Mucosa of rectum (tissue), 2 donors: ENCODE measurements around the gene SNX8.
"Not testable (repeated sequence)": the region's sequence is repeated elsewhere in the genome, so short reads cannot be mapped to it uniquely, and the experiment has no call there.

ENCODE experiments used
- H3K27ac ChIP-seq, 2 donors: one replicate each; pipeline ENCODE4 v1.7.0; 2013; ENCODE audit warnings: inconsistent platforms in 2 of 2, low read depth in 2 of 2, low read length in 2 of 2
- H3K27me3 ChIP-seq, 2 donors: one replicate each; pipeline ENCODE4 v1.7.0; 2013; ENCODE audit warnings: low read length in 2 of 2; ENCODE audit not compliant: control insufficient read depth in 2 of 2, insufficient read depth in 2 of 2
- H3K36me3 ChIP-seq, 2 donors: one replicate each; pipeline ENCODE4 v1.7.0; 2013; ENCODE audit warnings: low read length in 2 of 2; ENCODE audit not compliant: control insufficient read depth in 2 of 2, insufficient read depth in 2 of 2
- H3K4me1 ChIP-seq, 2 donors: one replicate each; pipeline ENCODE4 v1.7.0; 2013; ENCODE audit warnings: low read length in 2 of 2, mild to moderate bottlenecking in 1 of 2; ENCODE audit not compliant: control insufficient read depth in 2 of 2, insufficient read depth in 2 of 2
- H3K4me3 ChIP-seq, 2 donors: one replicate each; pipeline ENCODE4 v1.7.0; 2013; ENCODE audit warnings: low read length in 2 of 2
- H3K9ac ChIP-seq, 2 donors: one replicate each; pipeline ENCODE4 v1.7.0; 2013; ENCODE audit warnings: low read length in 2 of 2, low read depth in 1 of 2, mild to moderate bottlenecking in 1 of 2
- H3K9me3 ChIP-seq, 2 donors: one replicate each; pipeline ENCODE4 v1.7.0; 2013; ENCODE audit warnings: low read length in 2 of 2; ENCODE audit not compliant: control insufficient read depth in 2 of 2
- donor health status: healthy.
- donor health status: Normal muscosa, but diverticular disease.

The SNX8 gene

DNA sequence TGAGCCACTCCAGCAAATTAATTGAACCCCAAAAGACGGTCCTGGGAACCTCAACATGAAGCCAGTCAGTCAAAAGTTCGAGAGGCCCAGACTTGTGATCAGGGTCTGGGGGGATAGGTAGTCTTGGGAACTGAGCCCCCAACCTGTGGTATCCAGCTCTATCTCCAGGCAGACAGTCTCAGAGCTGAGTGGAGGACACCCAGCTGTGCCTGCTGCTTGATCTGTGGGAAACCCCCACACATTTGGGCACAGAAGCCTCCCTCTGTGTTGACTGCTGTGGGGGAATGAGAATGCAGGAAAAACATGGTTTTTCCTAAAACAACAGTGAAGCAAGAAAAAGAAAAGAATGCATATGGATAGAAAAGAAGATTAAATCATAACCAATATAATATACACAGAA lies 16.3 kb upstream of the SNX8 start:
- no peaks in the 10 kb centered on the region for H3K36me3 ChIP-seq
- no peak overlapping the region for H3K27ac ChIP-seq

GRCh38 chr7:2326951-2327350 lies 12.7 kb upstream of the SNX8 start:
- H3K9me3 ChIP-seq: no peaks in the 10 kb centered on the region
- no peak overlapping the region for H3K27ac ChIP-seq
- no peaks in the 10 kb centered on the region for H3K4me1 ChIP-seq
- no peaks in the 10 kb centered on the region for H3K27me3 ChIP-seq
- no peak overlapping the region for H3K9ac ChIP-seq
- H3K4me3 ChIP-seq: no peak overlapping the region
- no peaks in the 10 kb centered on the region for H3K36me3 ChIP-seq

More for the DNA sequence above, 16.3 kb upstream of the SNX8 start:
- Histone ChIP-seq H3K4me3 (no peak overlapping the region), H3K9me3 (no peaks in the 10 kb centered on the region), H3K27me3 (no peaks in the 10 kb centered on the region), H3K4me1 (no peaks in the 10 kb centered on the region), H3K9ac (no peak overlapping the region)

DNA sequence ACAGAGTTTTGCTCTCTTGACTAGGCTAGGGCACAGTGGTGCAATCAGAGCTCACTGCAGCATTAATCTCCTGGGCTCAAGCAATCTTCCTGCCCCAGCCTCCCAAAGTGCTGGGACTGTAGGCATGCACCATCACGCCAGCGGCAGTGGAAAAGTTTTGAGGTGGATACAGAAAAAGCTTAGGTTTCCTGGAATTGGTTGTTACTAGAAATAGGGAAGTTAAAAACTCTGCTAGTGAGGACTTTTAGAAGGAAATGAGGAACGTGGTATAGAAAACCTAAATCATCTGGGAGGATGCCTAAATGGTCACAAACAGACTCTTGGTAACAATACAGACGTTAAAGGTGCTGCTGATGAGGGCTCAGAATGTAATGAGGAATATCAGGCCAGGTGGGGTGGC lies 10.9 kb upstream of the SNX8 start:
- H3K27ac ChIP-seq: no peak overlapping the region
- no peaks in the 10 kb centered on the region for H3K27me3 ChIP-seq
- H3K36me3 ChIP-seq: no peaks in the 10 kb centered on the region
- no peak overlapping the region for H3K4me3 ChIP-seq
- H3K9ac ChIP-seq: no peak overlapping the region
- no peaks in the 10 kb centered on the region for H3K4me1 ChIP-seq
- H3K9me3 ChIP-seq: no peaks in the 10 kb centered on the region

- no peak overlapping the region for H3K27ac ChIP-seq
- no peaks in the 10 kb centered on the region for H3K9me3 ChIP-seq
- no peaks in the 10 kb centered on the region for H3K4me1 ChIP-seq
- H3K27me3 ChIP-seq: no peaks in the 10 kb centered on the region
- H3K9ac ChIP-seq: no peak overlapping the region
- no peak overlapping the region for H3K4me3 ChIP-seq
- no peaks in the 10 kb centered on the region for H3K36me3 ChIP-seq
These were observed 6.8 kb upstream of the SNX8 start for GRCh38 chr7:2321020-2321419.

DNA sequence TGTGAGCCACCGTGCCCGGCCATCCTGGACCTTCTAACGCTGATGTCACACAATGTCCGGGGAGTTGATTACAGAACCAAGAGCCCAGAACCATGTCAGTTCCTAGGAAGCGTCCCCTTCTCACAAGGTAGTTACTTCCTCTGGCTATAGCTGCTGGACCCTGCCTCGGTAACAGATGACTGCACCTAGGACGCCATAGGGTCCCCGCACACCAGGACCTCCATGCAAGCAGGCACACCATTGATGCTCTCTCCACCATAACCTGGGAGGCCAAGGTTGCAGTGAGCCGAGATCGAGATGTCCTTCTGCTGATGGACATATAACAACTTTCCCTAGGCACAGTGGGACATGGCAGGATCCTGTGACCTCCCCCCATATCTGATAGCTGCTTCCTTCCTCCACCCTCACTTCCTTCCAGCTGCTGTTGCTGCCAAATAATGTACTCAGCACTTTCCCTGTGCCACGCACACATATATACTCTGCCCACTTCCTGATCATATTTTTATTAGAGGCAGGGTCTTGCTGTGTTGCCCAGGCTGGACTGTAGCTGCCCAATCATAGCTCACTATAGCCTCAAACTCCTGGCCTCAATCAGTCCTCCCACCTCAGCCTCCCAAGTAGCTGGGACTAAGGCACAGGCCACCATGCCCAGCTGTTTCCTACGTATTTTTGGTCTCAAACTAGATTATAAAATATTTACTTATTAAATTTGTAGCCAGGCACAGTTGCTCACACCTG lies 3.5 kb upstream of the SNX8 start:
- Histone ChIP-seq H3K9ac (no peak overlapping the region), H3K4me1 (peaks cover 7% of the 10 kb centered on the region in 2 donors), H3K27me3 (no peaks in the 10 kb centered on the region), H3K4me3 (no peak overlapping the region), H3K36me3 (no peaks in the 10 kb centered on the region), H3K9me3 (no peaks in the 10 kb centered on the region), H3K27ac (no peak overlapping the region)

GRCh38 chr7:2316578-2316977 lies 2.3 kb upstream of the SNX8 start:
- Histone ChIP-seq H3K27me3 (no peaks in the 10 kb centered on the region), H3K4me1 (peaks cover 7% of the 10 kb centered on the region in 2 donors), H3K36me3 (no peaks in the 10 kb centered on the region), H3K9ac (no peak overlapping the region), H3K9me3 (no peaks in the 10 kb centered on the region), H3K4me3 (no peak overlapping the region), H3K27ac (no peak overlapping the region)

- Histone ChIP-seq H3K9me3 (no peaks in the 10 kb centered on the region), H3K27ac (no peak overlapping the region), H3K4me3 (no peak overlapping the region), H3K27me3 (no peaks in the 10 kb centered on the region), H3K4me1 (peaks cover 7% of the 10 kb centered on the region in 2 donors), H3K36me3 (no peaks in the 10 kb centered on the region), H3K9ac (no peak overlapping the region)
These were observed 1.5 kb upstream of the SNX8 start for GRCh38 chr7:2315787-2316186.

GRCh38 chr7:2314956-2315530 lies 802 bp upstream of the SNX8 start:
- not testable (repeated sequence) for H3K27me3 ChIP-seq, H3K4me1 ChIP-seq, H3K36me3 ChIP-seq, H3K9me3 ChIP-seq
- H3K27ac ChIP-seq: peak overlapping the region; percentile 67 to 83
- H3K9ac ChIP-seq: peak overlapping the region in 1 of 2 donors; percentile 5
- peak overlapping the region; percentile 63 to 77 for H3K4me3 ChIP-seq

DNA sequence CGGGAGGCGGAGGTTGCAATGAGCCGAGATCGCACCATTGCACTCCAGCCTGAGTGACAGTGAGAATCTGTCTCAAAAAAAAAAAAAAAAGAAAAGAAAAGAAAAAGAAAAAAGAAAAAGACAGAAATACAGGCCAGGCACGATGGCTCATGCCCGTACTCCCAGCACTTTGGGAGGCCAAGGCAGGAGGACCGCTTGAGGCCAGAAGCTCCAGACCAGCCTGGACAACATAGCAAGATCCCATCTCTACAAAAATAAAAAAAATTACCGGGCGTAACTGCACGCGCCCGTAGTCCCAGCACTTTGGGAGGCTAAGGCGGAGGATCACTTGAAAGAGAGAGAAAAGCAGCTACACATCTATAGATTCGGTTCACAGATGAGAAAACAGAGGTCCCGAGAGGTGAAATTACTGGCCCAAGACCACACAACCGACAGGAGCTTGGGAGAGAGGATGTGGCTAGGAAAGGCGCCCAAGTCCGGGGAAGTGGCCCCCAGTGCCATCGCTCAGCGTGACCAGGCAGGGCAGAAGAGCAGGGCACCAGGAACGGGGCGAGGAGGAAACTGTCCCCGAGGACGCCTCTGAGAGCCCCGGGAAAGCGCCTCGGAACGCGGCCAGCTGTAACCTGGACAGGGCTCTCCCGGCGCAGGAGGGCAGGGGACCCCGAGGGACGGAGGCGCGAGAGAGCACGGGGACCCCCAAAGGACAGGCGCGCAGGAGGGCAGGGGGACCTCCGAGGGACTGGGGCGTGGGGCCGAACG lies 612 bp downstream of the SNX8 start:
- H3K27ac ChIP-seq: peak overlapping the region; percentile 92
- peaks cover 7% of the 10 kb centered on the region in 2 donors for H3K4me1 ChIP-seq
- no peaks in the 10 kb centered on the region for H3K9me3 ChIP-seq
- H3K27me3 ChIP-seq: no peaks in the 10 kb centered on the region
- H3K36me3 ChIP-seq: peaks cover 0 to 2% of the 10 kb centered on the region in 2 donors
- peak overlapping the region; percentile 83 to 84 for H3K4me3 ChIP-seq
- peak overlapping the region; percentile 85 to 87 for H3K9ac ChIP-seq

GRCh38 chr7:2312267-2312929 lies 1.8 kb downstream of the SNX8 start:
- Histone ChIP-seq H3K9me3 (no peaks in the 10 kb centered on the region), H3K27ac (no peak overlapping the region), H3K27me3 (no peaks in the 10 kb centered on the region), H3K4me3 (no peak overlapping the region), H3K36me3 (peaks cover 0 to 2% of the 10 kb centered on the region in 2 donors), H3K4me1 (peaks cover 7% of the 10 kb centered on the region in 2 donors), H3K9ac (no peak overlapping the region)
